ENCODE measurements around the gene TYMP. TPM values are rescaled to one million over a fixed set of nuclear protein-coding genes. Genes with fewer than 3 reads are reported as not detected.

Gene TYMP
- polyA plus RNA-seq, 2 of the 4 experiments (the other 2 are of a cell fraction), result 5.9 to 9.0 TPM

DNA sequence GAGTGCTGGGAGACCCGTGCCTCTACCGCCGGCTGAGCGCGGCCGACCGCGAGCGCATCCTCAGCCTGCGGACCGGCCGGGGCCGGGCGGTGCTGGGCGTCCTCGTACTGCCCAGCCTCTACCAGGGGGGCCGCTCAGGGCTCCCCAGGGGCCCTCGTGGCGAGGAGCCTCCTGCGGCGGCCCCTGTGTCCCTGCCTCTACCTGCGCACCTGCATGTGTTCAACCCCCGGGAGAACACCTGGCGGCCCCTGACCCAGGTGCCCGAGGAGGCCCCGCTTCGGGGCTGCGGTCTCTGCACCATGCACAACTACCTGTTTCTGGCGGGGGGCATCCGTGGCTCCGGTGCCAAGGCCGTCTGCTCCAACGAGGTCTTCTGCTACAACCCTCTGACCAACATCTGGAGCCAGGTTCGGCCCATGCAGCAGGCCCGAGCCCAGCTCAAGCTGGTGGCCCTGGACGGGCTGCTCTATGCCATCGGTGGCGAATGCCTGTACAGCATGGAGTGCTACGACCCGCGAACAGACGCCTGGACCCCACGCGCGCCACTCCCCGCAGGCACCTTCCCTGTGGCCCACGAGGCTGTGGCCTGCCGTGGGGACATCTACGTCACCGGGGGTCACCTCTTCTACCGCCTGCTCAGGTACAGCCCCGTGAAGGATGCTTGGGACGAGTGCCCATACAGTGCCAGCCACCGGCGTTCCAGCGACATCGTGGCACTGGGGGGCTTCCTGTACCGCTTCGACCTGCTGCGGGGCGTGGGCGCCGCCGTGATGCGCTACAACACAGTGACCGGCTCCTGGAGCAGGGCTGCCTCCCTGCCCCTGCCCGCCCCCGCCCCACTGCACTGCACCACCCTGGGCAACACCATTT lies 19.3 kb upstream of the TYMP start:
- Histone ChIP-seq H3K4me1 (peaks cover 20% of the 10 kb centered on the region), H3K4me3 (no peak overlapping the region), H3K27ac (no peak overlapping the region), H3K9me3 (no peaks in the 10 kb centered on the region), H3K4me2 (no peak overlapping the region)
- ChIA-PET POLR2A (interaction anchor here (0.9 kb wide), 1 partner anchor 19 kb away, joined by 3 read pairs; the partner anchor contains the start of gene TYMP), CTCF (interaction anchor here (2.9 kb wide), 1 partner anchor 14 kb away, joined by 13 read pairs; the partner anchor contains the start of gene SYCE3)
- TF ChIP-seq RFX5 (IDR thresholded peaks at IDR 0.05), result no peak
- no peak for TF ChIP-seq HOXA7 (CRISPR knock-in tag; IDR thresholded peaks at IDR 0.05)
- TF ChIP-seq, protein P1, sequence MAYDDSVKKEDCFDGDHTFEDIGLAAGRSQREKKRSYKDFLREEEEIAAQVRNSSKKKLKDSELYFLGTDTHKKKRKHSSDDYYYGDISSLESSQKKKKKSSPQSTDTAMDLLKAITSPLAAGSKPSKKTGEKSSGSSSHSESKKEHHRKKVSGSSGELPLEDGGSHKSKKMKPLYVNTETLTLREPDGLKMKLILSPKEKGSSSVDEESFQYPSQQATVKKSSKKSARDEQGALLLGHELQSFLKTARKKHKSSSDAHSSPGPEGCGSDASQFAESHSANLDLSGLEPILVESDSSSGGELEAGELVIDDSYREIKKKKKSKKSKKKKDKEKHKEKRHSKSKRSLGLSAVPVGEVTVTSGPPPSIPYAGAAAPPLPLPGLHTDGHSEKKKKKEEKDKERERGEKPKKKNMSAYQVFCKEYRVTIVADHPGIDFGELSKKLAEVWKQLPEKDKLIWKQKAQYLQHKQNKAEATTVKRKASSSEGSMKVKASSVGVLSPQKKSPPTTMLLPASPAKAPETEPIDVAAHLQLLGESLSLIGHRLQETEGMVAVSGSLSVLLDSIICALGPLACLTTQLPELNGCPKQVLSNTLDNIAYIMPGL (CRISPR knock-in tag; IDR thresholded peaks at IDR 0.05; ENCODE audit: borderline replicate concordance), result no peak
- TF ChIP-seq TP53 (CRISPR knock-in tag; IDR thresholded peaks at IDR 0.05), result no peak
- TF ChIP-seq POLR2AphosphoS2 (conservative IDR thresholded peaks at IDR 0.05; ENCODE audit: low read length), result no peak
- TF ChIP-seq HOXB13 (CRISPR knock-in tag; IDR thresholded peaks at IDR 0.05; ENCODE audit: low read depth), result no peak
- no peak for TF ChIP-seq ZFP36 (IDR thresholded peaks at IDR 0.05; ENCODE audit: borderline replicate concordance, partially characterized antibody)
- TF ChIP-seq POLR2A (IDR thresholded peaks at IDR 0.05; ENCODE audit: low read length), result no peak
- TF ChIP-seq, protein P2, sequence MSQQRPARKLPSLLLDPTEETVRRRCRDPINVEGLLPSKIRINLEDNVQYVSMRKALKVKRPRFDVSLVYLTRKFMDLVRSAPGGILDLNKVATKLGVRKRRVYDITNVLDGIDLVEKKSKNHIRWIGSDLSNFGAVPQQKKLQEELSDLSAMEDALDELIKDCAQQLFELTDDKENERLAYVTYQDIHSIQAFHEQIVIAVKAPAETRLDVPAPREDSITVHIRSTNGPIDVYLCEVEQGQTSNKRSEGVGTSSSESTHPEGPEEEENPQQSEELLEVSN (IDR thresholded peaks at IDR 0.05; ENCODE audit: borderline replicate concordance, low read depth), result no peak
- TF ChIP-seq, protein P3, sequence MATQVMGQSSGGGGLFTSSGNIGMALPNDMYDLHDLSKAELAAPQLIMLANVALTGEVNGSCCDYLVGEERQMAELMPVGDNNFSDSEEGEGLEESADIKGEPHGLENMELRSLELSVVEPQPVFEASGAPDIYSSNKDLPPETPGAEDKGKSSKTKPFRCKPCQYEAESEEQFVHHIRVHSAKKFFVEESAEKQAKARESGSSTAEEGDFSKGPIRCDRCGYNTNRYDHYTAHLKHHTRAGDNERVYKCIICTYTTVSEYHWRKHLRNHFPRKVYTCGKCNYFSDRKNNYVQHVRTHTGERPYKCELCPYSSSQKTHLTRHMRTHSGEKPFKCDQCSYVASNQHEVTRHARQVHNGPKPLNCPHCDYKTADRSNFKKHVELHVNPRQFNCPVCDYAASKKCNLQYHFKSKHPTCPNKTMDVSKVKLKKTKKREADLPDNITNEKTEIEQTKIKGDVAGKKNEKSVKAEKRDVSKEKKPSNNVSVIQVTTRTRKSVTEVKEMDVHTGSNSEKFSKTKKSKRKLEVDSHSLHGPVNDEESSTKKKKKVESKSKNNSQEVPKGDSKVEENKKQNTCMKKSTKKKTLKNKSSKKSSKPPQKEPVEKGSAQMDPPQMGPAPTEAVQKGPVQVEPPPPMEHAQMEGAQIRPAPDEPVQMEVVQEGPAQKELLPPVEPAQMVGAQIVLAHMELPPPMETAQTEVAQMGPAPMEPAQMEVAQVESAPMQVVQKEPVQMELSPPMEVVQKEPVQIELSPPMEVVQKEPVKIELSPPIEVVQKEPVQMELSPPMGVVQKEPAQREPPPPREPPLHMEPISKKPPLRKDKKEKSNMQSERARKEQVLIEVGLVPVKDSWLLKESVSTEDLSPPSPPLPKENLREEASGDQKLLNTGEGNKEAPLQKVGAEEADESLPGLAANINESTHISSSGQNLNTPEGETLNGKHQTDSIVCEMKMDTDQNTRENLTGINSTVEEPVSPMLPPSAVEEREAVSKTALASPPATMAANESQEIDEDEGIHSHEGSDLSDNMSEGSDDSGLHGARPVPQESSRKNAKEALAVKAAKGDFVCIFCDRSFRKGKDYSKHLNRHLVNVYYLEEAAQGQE (IDR thresholded peaks at IDR 0.05), result no peak
- TF ChIP-seq NR3C1 (IDR thresholded peaks at IDR 0.05), result no peak
- TF ChIP-seq, protein P4, sequence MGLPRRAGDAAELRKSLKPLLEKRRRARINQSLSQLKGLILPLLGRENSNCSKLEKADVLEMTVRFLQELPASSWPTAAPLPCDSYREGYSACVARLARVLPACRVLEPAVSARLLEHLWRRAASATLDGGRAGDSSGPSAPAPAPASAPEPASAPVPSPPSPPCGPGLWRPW (IDR thresholded peaks at IDR 0.05), result no peak
- no peak for TF ChIP-seq JUNB (IDR thresholded peaks at IDR 0.05)
- TF ChIP-seq KDM5A (IDR thresholded peaks at IDR 0.05), result no peak
- TF ChIP-seq SMC3 (IDR thresholded peaks at IDR 0.05), result no peak
- TF ChIP-seq, protein P5, sequence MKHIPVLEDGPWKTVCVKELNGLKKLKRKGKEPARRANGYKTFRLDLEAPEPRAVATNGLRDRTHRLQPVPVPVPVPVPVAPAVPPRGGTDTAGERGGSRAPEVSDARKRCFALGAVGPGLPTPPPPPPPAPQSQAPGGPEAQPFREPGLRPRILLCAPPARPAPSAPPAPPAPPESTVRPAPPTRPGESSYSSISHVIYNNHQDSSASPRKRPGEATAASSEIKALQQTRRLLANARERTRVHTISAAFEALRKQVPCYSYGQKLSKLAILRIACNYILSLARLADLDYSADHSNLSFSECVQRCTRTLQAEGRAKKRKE (CRISPR knock-in tag; IDR thresholded peaks at IDR 0.05; ENCODE audit: low read depth), result no peak
- no peak for TF ChIP-seq HOXB5 (CRISPR knock-in tag; IDR thresholded peaks at IDR 0.05)
- TF ChIP-seq MYC (IDR thresholded peaks at IDR 0.05; ENCODE audit: borderline replicate concordance, low read length), result no peak
- no peak for TF ChIP-seq NFE2L2 (conservative IDR thresholded peaks at IDR 0.05; ENCODE audit: low read length)
- ATAC-seq, result no peak
- no peak for DNase-seq (ENCODE audit: low read depth in 1 of 2, low spot score in 1 of 2)
- no peak for FAIRE-seq
- WGBS (ENCODE audit: missing lambda C conversion rate), result 84% methylated on average over 19 of the region's 68 CpGs

Measured in A549 (cell line).